Muscle of leg (tissue), 11 donors: ENCODE data around the gene CERS3. TPM values are rescaled to one million over a fixed set of nuclear protein-coding genes. Genes with fewer than 3 reads are reported as not detected.
A peak's percentile ranks its signal among the peaks of the same experiment; 100 is the strongest.

Experiments
- DNase-seq: peaks from one replicate; pipeline ENCODE4 v3.0.0; 2013
- H3K27ac ChIP-seq: one replicate; pipeline ENCODE4 v1.5.1; 2013; ENCODE audit warnings: mild to moderate bottlenecking, low read length, control low read depth
- H3K27me3 ChIP-seq: one replicate; pipeline ENCODE4 v1.6.1; 2013; ENCODE audit warnings: low read length; ENCODE audit not compliant: control insufficient read depth, insufficient read depth
- H3K36me3 ChIP-seq: one replicate; pipeline ENCODE4 v1.6.1; 2013; ENCODE audit warnings: low read length; ENCODE audit not compliant: control insufficient read depth, insufficient read depth
- H3K4me1 ChIP-seq: one replicate; pipeline ENCODE4 v1.6.1; 2013; ENCODE audit warnings: low read length; ENCODE audit not compliant: control insufficient read depth, insufficient read depth
- H3K4me3 ChIP-seq: one replicate; pipeline ENCODE4 v1.5.1; 2013; ENCODE audit warnings: low read length, control low read depth
- H3K9me3 ChIP-seq: replicated peaks from 2 replicates; pipeline ENCODE4 v1.6.1; 2013; ENCODE audit warnings: low read depth, low read length; ENCODE audit not compliant: control insufficient read depth
- WGBS: methylation state at CpG from one replicate; pipeline ENCODE4 v1.1.5; 2013; ENCODE audit warnings: missing lambda C conversion rate; ENCODE audit not compliant: insufficient coverage; 5-methylcytosine and 5-hydroxymethylcytosine counted together
- polyA plus RNA-seq, 8 donors: library from polyadenylated mRNA; unstranded; fragments of 120-200 nt; gene quantifications; one replicate each; pipeline versions ENCODE4 v1.2.1 to v1.2.3, GENCODE V29; 2013; ENCODE audit warnings: inconsistent platforms in 1 of 8, low replicate concordance in 1 of 8; ENCODE audit not compliant: insufficient read length in 8 of 8, insufficient read depth in 1 of 8
- total RNA-seq: library from RNA; stranded (reverse); fragments of 120-200 nt; gene quantifications from one replicate; pipeline ENCODE4 v1.2.4, GENCODE V29; 2013

The CERS3 gene
- total and polyA plus RNA-seq, 9 donors = 0.48 to 4.0 (median 1.7) TPM

DNA sequence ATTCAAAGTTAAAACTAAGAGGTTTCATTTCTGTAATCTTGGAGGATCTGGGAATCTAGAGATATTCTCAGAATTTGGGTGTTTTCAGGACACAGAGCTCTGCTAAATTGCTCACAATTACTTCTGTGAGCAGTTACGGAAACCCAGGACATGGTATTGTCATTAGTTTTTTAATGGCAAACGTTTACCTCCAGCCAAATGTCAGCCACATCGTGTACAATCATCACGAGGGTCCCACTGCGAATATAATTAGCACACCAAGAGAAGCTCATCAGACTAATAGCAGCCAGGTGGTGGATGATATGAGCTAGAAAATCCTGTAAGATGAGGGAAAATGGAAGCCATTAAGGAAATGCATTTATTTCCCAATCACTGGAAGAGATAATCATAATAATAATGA lies 56.0 kb downstream of the CERS3 start:
- DNase-seq = peak; percentile 63

DNA sequence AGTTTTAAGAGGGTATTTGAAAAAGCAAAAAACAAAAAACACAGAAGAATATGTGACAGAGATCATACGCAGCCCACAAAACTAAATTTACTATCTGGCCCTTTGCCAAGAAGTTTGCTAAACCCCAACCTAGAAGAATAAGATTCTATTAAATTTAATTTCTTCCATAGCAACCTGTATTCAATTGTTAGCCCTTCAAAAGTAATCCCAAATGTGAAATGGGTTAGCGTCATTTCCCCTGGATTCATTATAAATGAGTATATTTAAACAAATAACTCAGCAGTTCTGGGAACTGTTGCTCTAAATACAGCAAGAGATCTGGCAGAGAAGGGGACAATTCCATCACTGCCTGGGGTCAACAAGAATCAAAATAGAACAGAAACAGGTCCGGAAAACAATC lies 56.8 kb downstream of the CERS3 start:
- H3K4me3 ChIP-seq = no peak overlapping the region
- no CpG with 5 or more reads among the region's 3 CpGs for WGBS
- peaks cover 2% of the 10 kb centered on the region for H3K9me3 ChIP-seq
- H3K36me3 ChIP-seq = no peaks in the 10 kb centered on the region
- H3K27ac ChIP-seq = peak overlapping the region; percentile 26
- peak; percentile 87 for DNase-seq
- peaks cover 5% of the 10 kb centered on the region for H3K4me1 ChIP-seq
- no peaks in the 10 kb centered on the region for H3K27me3 ChIP-seq

More for the DNA sequence above, 56.0 kb downstream of the CERS3 start:
- Histone ChIP-seq H3K27ac (peak overlapping the region; percentile 26), H3K4me1 (peaks cover 5% of the 10 kb centered on the region), H3K27me3 (no peaks in the 10 kb centered on the region), H3K9me3 (peaks cover 5% of the 10 kb centered on the region), H3K4me3 (no peak overlapping the region), H3K36me3 (no peaks in the 10 kb centered on the region)
- no CpG with 5 or more reads among the region's 5 CpGs for WGBS

DNA sequence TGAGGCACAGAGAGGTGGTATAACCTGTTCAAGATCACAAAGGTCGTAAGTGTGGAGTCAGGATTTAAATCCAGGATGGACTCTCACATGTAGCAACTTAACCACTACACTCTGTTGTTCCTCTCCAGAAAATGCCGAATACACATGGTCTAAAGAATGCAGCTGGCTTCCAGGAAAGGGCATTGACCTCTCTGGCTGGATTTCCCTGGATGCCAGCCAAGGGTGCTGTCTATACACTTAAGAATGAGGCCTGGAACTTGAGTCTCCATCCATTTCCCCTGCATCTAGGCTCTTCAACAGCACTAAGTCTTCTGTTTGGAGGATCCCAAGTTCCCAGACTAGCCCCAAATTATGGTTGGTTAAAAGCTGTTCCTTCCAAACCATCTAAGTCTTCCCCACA lies 60.5 kb downstream of the CERS3 start:
- H3K36me3 ChIP-seq = no peaks in the 10 kb centered on the region
- peaks cover 5% of the 10 kb centered on the region for H3K4me1 ChIP-seq
- DNase-seq = peak; percentile 76
- WGBS = 9% methylated on average over 1 of the region's 2 CpGs
- H3K27me3 ChIP-seq = no peaks in the 10 kb centered on the region
- no peaks in the 10 kb centered on the region for H3K9me3 ChIP-seq
- H3K27ac ChIP-seq = no peak overlapping the region
- H3K4me3 ChIP-seq = no peak overlapping the region

DNA sequence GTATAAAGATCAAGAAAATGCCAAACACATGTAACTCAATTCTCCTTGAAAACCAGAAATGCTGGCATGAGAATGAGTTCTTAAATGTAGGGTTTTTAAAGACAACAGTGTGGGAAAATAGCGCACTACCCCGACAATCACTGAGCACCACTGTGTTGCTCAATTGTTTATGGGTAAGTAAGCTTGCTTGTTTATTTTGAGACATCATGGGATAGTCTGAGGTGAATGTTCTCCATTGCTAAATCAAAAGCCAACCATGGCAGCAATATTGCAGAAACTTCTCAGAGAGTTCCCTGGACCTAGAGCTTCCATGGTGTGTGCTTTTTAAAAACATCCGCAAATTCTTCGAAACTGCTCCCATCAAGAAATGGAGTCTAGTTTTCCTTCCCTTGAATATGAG lies 62.7 kb downstream of the CERS3 start:
- 81% methylated on average over 2 of the region's 4 CpGs for WGBS
- Histone ChIP-seq H3K4me3 (no peak overlapping the region), H3K27me3 (no peaks in the 10 kb centered on the region), H3K36me3 (no peaks in the 10 kb centered on the region), H3K27ac (no peak overlapping the region), H3K4me1 (peaks cover 3% of the 10 kb centered on the region), H3K9me3 (no peaks in the 10 kb centered on the region)
- no peak for DNase-seq

DNA sequence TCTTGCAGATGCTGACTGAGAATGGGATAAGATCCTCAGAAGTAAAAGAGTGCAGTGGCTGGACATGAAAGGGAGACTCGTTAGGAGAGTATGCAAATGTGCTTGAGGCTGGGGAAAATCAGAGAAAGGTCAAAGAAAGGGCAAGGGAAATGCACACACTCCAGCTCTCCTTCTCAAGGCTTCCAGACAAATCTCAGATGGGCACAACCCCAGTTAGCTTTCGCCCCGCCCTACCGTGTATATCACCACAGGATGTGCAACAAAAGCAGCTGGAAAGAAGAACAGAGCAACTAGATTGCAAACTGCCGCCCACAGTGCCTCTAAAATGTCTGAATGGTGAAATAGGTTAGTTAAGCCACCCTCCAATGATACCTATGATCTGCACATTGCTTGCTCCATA lies 63.9 kb downstream of the CERS3 start:
- Histone ChIP-seq H3K4me1 (peaks cover 3% of the 10 kb centered on the region), H3K27ac (no peak overlapping the region), H3K4me3 (no peak overlapping the region), H3K9me3 (no peaks in the 10 kb centered on the region), H3K36me3 (no peaks in the 10 kb centered on the region), H3K27me3 (no peaks in the 10 kb centered on the region)
- no peak for DNase-seq
- WGBS = 50% methylated on average over 3 of the region's 5 CpGs

DNA sequence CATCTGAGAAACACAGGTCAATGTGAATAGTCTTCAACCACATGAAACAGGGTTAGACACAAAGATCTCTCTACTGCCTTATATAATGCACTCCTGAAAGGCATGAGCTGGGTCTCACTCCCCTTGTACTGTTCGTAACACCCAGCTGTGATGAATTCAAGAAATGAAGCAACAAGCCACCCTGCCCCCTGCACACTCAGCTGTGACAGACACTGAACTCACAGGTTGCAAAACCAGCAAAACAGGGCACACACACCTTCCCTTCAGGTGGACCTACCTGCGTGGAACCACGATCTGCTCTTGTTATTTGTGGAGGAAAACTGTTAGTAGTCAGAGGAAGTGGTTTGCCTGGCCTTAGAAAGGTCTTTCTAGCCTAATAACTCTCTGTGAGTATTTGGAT lies 64.5 kb downstream of the CERS3 start:
- WGBS = no CpG with 5 or more reads among the region's 3 CpGs
- Histone ChIP-seq H3K4me3 (no peak overlapping the region), H3K4me1 (peaks cover 3% of the 10 kb centered on the region), H3K27ac (no peak overlapping the region), H3K9me3 (no peaks in the 10 kb centered on the region), H3K27me3 (no peaks in the 10 kb centered on the region), H3K36me3 (no peaks in the 10 kb centered on the region)
- DNase-seq = no peak

DNA sequence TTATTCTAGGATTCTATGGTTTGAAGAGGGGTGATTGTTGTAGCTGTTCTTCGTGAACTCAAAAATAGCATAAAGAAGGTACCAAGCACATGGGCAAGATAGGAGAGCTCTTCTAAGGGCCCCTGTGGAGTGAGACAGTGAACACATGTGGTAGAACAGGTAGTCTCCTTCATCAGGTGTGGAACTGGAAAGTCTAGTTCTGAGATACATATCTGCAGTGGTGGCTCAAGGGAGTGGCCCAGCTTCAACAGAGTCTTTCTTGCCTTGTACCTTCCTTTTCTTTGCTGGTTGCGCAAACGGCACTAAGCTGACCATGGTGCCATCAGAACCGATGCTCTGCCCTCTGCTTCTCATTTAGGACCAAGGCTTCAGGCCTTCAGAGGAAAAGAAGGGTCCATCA lies 65.2 kb downstream of the CERS3 start:
- no peaks in the 10 kb centered on the region for H3K27me3 ChIP-seq
- no peak overlapping the region for H3K4me3 ChIP-seq
- no peak overlapping the region for H3K27ac ChIP-seq
- H3K4me1 ChIP-seq = peaks cover 3% of the 10 kb centered on the region
- 84% methylated on average over 4 of the region's 4 CpGs for WGBS
- H3K9me3 ChIP-seq = peaks cover 2% of the 10 kb centered on the region
- H3K36me3 ChIP-seq = no peaks in the 10 kb centered on the region
- DNase-seq = no peak

DNA sequence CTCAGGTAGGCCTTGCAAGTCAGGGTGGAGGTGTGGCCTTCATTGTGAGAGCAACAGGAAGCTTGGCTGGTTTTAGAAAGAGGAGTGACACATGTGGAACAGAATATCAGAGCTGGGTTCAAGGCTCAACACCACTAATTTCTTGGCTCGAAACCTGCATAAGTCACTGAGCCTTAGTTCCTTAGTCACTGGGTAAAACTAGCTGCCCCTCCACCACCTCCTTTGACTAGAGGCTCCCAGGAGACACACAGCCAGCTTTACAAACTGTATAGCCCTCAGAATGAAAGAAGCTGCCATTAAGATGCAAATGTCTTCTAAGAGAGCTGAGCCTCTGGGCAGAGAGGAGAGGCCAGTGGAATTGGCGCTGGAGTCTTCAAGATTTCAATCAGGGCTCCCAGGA lies 67.7 kb downstream of the CERS3 start:
- WGBS = no CpG with 5 or more reads among the region's 2 CpGs
- Histone ChIP-seq H3K9me3 (peaks cover 10% of the 10 kb centered on the region), H3K36me3 (no peaks in the 10 kb centered on the region), H3K4me3 (no peak overlapping the region), H3K27me3 (no peaks in the 10 kb centered on the region), H3K27ac (no peak overlapping the region), H3K4me1 (no peaks in the 10 kb centered on the region)
- no peak for DNase-seq

DNA sequence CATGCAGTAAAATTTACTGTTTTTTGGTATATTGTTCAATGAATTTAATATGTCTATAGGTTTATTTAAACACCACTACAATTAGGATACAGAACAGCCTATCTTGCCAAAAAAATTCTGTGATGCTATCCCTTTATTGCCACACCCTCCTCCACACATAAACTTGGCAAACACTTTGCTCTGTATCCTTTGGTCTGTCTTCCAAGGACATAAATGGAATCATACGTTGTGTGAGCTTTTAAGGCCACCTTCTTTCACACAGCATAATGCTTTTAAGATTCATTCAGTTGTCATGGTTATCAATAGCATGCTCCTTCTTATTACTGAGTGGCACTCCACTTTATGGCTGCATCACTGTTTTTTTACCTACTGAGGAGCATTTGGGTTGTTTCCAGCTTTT lies 71.5 kb downstream of the CERS3 start:
- DNase-seq = no peak
- Histone ChIP-seq H3K36me3 (no peaks in the 10 kb centered on the region), H3K27me3 (no peaks in the 10 kb centered on the region), H3K4me1 (no peaks in the 10 kb centered on the region), H3K4me3 (no peak overlapping the region), H3K27ac (no peak overlapping the region), H3K9me3 (peaks cover 14% of the 10 kb centered on the region)
- WGBS = 83% methylated on average over 1 of the region's 1 CpG

DNA sequence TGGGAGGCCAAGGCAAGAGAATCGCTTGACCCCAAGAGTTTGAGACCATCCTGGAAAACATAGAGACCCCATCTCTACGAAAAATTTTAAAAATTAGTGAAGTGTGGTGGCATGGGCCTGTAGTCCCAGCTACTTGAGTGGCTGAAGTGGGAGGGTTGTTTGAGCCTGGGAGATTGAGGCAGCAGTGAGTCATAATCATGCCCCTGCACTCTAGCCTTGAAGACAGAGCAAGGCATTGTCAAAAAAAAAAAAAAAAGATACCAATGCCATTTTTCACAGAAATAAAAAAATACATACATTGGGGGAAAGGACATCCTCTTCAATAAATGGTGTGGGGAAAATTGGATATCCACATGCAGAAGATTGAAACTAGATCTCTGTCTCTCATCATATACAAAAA lies 74.6 kb downstream of the CERS3 start:
- Histone ChIP-seq H3K9me3 (peaks cover 14% of the 10 kb centered on the region), H3K4me3 (no peak overlapping the region)

DNA sequence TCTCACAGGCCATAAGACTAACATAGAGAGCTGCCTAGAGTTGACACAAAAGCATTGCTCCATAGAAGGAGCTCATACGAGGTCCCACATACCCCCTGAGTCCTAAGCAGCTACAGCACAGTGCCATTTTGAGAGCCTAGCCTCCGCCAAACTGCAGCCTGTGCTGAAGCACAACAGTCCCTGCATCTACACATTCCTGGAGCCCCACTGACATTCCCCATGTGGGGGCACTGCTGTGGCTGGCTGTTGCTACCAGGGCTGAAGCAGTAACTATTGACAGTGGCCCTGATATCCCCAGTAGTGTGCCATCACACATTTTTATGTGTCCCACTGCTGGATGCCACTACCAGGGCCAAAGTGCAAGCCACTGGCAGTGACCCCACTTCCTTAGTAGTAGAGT lies 80.3 kb downstream of the CERS3 start:
- Histone ChIP-seq H3K27ac (no peak overlapping the region), H3K27me3 (no peaks in the 10 kb centered on the region), H3K36me3 (no peaks in the 10 kb centered on the region), H3K4me3 (no peak overlapping the region), H3K9me3 (no peaks in the 10 kb centered on the region), H3K4me1 (no peaks in the 10 kb centered on the region)
- no peak for DNase-seq
- WGBS = 94% methylated on average over 2 of the region's 2 CpGs

More for the DNA sequence above, 74.6 kb downstream of the CERS3 start:
- DNase-seq = no peak
- Histone ChIP-seq H3K27ac (no peak overlapping the region), H3K27me3 (no peaks in the 10 kb centered on the region), H3K36me3 (no peaks in the 10 kb centered on the region), H3K4me1 (no peaks in the 10 kb centered on the region)
- 80% methylated on average over 1 of the region's 2 CpGs for WGBS
